RPMI7951 (cell line): ENCODE results near the gene GNG12. TPM values are rescaled to one million over a fixed set of nuclear protein-coding genes. Genes with fewer than 3 reads are reported as not detected.

ENCODE experiments used
- DNase-seq: peaks from one replicate; pipeline ENCODE4 v3.0.0-alpha.2; 2012; ENCODE audit warnings: low read depth
- total RNA-seq: library from RNA; depleted of rRNA; stranded (reverse); fragments of >200 nt; shearing (Covaris generic); gene quantifications from 2 replicates; pipeline ENCODE4 v1.2.3, GENCODE V29; 2014

GNG12 gene
- total RNA-seq, 1 experiment from 2014 or later, result 213 TPM

DNA sequence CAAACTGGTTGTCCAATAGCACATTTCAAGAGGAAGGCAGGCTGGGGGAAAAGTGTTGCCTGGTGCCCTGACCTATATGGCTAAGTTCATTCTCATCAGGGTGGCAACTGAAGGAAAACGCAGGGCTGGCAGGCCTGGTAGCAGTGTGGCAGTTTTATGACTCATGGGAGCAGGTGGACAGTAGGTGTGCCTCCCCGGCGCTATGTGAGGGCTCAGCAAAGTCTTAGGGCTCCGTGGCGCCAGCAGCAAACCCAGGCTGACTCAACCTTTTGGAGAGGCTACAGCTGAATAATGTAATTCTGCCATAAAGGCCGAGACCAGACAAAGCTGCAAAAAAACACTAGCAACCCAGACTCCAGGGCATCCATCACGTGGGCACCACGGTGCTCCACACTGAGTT, 124.7 kb downstream of the GNG12 start:
- no peak for DNase-seq

DNA sequence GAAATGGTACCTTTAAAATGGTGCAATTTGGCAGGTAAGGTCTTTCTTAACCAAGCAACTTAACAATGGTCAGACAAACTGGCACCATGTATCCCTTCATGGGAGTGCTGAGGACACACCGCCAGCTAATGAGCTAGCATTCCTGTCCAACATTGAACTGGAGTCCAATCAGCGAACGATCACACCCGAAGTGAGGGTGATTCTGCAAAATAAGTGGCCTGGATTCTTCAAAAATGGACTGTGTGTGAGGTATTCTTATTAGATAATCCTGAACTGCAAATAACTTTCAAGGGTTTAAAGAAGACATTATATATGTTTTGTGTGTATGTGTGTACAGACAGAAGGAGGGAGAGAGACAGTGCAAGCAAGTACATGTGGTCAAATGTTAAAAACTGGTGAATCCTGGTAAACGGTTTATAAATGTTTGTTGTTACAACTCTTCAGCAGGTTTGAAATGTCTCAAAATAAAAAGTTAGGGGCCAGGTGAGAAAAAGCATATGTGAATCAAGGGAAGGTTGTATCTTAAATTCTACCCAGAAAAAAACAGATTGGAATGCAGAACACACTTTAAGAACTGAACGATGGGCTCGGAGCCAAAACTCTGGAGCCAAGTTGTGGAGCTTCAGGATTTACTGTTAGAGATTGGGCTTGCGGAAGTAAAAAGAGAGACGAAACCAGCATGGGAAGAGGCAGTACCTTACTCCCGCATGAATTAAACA, 127.4 kb downstream of the GNG12 start:
- no peak for DNase-seq

DNA sequence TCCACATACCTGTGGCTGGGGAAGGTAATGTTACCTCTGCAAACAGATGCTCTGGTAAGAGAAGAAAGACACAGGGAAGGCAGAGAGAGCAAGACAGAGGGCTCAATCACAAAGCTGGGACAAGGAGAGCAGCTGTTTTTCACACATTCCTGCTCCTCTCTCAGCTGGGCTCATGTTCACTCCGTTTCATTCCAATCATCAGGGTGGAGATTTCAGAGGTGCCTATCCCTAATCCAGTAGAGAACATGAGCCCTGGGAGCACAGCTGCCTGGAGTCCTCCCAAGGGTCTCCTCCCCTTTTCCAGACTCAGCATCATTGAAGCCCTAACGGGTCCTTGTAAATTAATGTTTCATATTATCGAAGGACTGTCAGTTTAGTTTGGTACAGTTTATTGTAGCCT, 128.9 kb downstream of the GNG12 start:
- DNase-seq, result no peak

DNA sequence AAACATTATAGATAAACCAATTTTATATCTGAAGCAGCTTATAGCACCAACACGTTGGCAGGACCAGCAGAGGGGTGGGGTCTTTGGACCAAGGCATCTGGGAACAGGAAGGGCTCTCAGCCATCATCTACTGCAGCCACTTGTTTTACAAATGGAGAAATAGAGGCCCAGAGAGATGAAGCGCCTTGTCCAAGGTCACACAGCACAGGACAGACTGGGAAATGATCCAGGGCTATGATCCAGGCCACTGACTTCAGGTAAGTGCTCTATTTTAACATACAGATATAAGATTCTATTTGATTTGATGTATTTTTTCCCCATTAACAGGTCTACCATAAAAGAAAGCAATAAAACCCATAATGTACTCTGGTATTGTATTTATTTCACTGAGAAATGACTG, 131.4 kb downstream of the GNG12 start:
- DNase-seq, result no peak

DNA sequence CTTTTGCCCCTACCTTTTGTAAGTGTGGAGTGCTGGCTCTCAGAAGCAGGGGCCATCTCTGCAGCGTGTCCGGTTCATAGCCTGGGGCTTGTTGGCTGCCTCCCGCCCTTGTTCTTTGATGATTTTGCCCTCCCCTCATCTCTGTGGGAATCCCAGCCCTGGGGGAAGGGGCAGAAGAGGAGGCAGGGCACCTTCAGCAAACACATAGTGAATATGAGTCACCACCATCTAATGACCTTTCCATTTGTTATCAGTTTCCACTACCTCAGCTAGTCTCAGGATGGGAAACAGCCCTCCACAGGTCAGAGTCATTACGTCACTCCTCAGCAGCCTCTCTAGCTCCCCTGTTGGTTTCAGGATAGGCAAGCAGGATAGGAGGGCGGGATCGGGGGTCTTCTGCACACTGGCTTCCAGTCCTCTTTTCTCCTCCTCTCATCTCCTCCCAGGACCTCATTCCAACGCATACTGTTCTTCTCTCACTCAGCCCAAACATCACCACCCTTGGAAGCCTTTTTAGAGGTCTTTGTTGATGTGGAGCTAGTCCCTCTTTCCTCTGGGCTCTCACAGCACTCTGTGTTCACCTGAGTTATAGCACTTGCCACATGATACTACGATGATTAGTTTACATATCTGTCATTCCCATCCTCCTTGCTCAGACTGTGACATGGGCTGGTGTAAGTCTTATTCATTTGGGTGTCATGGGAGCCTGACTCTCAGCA, 132.4 kb downstream of the GNG12 start:
- DNase-seq, result peak; percentile 96

DNA sequence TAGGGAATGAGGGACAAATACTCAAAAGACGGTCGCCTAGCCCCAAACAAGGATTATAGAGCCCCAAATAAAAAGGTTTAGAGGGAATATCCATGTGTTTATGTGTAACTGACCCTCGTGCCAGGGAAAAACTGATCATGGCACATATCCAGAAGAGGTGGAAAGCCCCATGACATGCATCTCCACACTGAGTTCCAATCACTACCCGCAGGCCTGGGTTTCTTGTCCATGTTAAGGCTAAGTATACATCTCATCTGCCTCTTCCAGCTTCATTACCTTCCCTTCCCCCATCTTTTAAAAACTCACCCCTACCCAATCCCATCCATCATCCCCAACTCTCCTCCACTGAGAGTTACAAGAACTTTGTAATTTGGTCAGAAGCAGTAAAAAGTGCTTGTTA, 133.0 kb downstream of the GNG12 start:
- no peak for DNase-seq

DNA sequence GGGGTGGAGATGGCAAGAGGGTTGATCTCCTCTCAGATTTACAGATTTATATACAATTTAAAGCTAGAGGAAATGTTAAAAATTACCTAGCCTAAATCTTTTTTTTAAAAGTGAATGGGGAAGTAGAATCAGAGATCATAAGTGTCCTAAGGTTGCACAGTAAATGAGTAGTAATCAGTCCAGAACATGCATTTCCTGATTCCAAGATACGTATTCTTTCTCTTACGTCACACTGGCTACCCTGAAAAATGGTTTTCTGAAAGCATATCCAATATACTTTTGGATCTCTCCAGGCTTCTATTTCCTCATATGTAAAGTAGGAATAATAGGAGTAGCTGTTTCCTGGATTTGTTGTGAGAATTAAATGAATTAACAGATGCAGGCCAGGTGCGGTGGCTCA, 136.6 kb downstream of the GNG12 start:
- DNase-seq, result no peak

DNA sequence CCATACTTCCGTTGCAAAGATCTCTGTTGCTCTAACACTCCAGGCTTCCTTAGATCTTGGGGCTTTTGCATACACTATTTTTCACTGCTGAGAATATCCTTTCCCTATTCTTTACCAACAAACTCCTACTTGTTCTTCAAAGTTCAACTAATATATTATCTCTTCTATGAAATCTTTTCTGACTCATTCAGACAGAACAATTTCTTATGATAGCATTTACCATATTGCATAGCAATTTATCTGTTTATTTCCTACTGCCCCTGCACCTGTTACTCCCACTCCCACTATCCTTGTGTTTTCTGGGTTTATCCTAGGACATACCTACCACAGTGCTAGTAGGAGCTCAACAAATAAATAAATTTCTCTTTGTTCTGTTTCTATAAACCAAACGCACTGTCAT, 137.3 kb downstream of the GNG12 start:
- no peak for DNase-seq

DNA sequence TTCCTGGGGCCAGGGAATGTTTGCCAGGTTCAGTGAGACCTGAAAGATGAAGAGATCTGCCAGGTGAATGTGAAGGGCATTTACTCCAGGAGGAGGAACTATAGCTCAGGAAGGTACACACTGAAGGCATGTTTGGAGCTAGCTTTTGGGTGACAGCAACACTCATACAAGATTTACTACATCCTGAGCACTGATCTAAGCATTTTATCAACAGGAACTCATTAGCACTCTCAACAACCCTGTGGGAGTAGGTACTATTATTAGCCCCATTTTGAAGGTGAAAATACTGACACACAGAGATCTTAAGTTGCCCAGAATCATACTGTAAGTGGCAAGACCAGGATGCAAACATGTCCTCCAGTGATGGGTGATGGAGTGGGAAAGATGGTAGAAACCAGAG, 141.6 kb downstream of the GNG12 start:
- no peak for DNase-seq

DNA sequence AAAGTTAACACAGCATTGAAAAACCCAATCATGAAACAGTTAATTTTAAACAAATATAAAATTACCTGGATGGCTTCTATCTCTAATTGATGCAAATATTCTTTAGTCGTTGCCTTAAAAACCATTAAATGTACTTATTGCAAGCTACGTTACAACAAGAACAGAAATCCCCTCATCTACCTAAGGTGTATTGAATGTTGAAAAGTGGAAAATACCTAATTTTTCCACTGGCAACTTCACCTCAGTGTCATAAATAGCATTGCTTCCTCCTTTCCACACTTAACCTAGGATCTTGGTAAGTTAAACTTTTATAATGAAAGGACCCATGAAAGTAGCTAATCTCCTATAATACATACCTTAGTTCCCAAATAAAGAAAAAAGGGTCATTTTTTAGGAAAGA, 142.9 kb downstream of the GNG12 start:
- no peak for DNase-seq

DNA sequence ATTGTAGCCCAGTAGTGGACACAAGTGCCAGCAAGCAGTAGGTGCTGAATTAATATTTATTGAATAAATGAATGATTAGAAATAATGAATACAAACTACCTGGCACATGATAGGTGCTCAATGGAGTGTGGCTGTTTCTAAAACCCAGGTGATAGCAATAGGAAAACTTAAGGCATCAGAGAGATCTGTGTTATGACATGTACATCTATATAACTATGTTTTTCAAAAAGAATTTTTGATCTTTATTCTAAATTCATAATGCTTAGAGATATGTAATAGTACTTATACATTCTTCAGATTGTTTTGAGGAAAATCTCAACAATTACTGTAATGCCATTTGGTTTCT, 143.3 kb downstream of the GNG12 start:
- DNase-seq, result no peak

DNA sequence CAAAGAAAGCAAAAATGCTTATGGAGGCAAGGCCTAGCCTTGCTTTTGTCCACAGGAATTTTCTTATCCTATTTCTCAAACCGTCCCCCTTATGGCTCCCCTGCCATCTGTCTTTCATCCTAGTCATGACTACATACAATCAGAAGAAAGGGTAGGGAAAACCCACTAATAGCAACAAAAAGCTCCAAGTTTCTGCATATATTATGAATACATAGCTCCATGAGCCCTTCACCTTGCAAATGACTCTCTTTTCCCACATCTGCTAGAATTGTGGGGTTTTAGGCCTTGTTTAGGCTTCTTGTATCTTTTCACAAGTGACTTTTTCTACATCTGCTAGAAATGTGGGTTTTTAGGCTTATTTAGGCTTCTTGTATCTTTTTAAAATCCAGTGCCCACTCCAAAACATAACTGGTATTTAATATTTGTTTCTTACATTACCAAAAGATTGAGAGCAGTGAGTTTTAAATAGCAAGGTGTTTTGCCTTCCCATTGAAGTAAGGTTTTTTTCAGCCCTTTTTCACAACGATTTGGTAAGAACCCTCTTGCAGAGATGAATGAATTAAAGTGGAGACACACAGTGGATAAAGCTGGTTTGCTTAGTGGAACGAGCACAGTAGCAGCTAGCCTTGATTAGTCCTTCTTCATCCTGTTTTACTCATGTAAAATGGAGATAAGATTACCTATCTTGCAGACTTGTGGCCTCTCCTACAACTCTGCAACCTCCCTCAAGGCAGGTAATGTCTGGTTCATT, 143.8 kb downstream of the GNG12 start:
- DNase-seq, result no peak

DNA sequence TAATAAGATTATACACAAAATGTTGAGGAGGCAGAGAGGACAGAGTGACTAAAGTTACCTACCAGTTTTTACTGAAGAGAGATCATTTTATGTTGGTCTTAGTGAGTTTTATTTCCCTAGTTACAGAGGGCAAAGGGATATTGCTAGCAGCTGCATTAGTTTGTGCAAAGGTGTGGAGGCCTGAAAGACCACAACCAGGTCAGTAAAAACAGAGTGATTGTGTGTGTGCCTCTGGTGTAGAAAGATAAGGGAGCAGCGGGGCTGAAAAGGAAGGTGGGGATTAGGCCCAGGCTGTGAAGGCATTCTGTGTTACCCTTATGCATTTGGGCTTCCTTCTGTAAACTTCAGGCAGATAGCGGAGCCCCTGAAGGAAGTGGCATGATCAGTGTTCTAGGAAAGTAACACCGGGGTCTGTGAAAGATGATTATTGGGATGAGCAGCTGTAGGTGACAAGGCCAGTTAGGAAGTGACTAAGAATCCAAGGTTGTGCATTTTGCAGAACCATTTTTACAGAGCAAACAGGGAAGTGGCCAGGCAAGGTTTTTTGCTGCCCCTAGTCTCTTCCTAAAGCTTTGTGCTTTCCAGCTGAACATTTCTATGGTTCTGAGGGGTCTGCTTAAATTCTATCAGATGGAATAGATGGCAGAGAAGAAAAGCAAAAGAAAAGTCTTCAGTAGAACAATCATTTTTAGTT, 144.6 kb downstream of the GNG12 start:
- DNase-seq, result no peak

DNA sequence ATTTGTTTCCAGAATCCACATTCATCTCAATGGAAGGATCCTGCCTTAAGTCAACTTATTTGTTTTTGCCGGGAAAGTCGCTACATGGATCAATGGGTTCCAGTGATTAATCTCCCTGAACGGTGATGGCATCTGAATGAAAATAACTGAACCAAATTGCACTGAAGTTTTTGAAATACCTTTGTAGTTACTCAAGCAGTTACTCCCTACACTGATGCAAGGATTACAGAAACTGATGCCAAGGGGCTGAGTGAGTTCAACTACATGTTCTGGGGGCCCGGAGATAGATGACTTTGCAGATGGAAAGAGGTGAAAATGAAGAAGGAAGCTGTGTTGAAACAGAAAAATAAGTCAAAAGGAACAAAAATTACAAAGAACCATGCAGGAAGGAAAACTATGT, 145.6 kb downstream of the GNG12 start:
- peak; percentile 78 for DNase-seq

DNA sequence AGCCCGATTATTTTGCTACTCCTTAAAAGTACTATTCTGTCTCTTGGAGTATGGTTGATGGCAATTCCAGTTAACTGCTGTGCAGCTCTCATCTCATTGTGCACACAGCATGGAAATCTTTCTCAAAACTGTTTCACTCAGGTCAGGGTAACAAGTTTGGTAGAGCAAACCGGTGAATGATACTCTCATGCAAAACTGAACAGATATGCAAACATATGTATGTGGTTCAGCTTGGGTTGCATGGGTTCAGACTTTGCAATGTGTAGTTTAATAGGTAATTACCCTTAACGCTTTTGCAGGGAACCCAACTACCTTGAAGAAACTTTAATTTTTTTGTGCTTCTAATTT, 146.1 kb downstream of the GNG12 start:
- DNase-seq, result no peak

DNA sequence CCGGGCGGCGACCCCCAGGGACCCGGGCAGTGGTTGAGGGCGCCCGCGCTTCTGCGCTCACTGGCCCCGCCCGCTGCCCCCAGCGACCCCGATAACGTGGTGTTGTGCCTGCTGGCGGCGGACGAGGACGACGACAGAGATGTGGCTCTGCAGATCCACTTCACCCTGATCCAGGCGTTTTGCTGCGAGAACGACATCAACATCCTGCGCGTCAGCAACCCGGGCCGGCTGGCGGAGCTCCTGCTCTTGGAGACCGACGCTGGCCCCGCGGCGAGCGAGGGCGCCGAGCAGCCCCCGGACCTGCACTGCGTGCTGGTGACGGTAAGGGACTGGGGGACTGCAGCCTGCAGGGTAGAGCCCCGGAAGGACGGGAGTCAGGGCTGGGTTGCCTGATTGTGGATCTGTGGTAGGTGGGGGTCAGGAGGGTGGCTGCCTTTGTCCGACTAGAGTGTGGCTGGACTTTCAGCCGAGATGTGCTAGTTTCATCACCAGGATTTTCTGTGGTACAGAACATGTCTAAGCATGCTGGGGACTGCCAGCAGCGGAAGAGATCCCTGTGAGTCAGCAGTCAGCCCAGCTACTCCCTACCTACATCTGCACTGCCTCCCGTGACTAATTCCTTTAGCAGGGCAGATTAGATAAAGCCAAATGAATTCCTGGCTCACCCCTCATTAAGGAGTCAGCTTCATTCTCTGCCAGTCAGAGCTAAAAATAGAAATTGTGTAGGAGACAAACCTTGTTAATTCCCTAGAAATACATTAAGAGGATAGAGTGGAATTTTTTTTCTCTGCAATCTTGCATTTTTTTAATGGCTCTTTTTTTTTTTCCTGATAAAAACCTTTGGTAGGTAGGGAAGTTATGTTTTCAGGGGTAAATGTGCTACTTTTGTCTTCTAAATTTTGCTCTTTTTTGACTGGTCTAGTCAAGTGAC, 146.7 kb downstream of the GNG12 start:
- peak; percentile 100 for DNase-seq

DNA sequence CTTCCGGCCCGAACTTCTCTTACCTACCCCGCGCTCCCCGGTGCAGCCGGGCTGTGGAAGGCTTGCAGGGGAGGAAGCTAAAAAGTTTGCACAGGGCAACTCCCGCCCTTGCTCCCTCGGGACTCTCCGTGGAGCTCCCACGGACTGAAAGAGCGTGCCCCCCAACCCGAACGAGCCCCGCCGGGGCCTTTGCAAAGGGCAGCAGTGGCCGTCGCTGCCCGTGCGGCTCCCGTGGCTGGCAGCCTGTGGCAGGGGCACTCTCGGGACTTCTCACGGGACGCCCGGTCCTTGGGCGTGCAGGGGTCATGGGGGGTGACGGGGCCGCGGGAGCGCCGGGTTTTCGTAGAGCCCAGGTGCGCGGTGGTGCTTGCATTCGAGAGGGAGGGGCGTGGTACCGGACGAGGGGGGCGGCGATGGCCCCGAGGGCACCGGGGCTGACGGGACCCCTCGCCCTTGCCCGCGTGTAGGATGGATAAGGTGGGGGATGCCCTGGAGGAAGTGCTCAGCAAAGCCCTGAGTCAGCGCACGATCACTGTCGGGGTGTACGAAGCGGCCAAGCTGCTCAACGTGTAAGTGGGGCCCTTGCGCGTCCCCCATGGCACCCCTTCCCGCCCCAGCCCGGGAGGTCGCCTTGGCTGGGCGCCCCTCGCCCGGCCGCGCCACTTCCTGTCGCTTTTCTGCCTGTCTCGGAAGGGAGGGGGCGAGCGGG, 147.6 kb downstream of the GNG12 start:
- peak; percentile 46 for DNase-seq

DNA sequence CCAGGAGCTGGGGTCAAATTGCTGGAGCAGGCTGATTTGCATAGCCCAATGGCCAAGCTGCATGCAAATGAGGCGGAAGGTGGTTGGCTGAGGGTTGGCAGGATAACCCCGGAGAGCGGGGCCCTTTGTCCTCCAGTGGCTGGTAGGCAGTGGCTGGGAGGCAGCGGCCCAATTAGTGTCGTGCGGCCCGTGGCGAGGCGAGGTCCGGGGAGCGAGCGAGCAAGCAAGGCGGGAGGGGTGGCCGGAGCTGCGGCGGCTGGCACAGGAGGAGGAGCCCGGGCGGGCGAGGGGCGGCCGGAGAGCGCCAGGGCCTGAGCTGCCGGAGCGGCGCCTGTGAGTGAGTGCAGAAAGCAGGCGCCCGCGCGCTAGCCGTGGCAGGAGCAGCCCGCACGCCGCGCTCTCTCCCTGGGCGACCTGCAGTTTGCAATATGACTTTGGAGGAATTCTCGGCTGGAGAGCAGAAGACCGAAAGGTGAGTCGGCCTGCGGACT, 148.2 kb downstream of the GNG12 start, which contains the start of gene GADD45A:
Gene GADD45A, plus strand, starts transcription at position 135 of the 491 bp plus-strand sequence. Its CDS starts 294 bp downstream, at position 429.
- peak; percentile 100 for DNase-seq

DNA sequence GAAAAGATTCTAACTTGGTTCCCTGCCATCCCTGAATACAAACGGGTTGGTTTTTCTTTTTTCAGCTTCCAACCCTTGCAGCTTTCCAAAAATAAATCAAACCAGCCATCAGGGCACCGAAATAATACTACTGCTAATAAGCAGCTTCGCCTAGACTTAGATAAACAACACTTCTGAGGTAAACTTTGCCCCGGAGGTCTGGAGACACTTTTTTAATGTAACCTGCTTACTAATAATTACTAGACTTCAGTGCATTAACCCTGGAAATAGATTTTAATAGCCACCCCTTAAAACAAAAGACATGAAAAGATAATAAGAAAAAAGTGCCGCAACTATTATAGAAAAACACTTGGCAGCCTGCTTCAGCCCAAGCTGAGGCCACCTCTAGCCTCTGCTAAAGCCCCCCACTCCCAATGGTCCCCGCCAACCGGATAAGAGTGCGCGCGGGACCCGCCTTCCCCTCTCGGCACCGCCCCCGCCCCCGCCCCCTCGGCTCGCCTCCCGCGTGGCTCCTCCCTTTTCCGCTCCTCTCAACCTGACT, 148.7 kb downstream of the GNG12 start:
- no peak for DNase-seq
